ENCODE data around the gene GDI1.

GRCh38 chrX:154440623-154441357 lies 3.8 kb downstream of the GDI1 start:
- TF ChIP-seq CTCF (IDR thresholded peaks at IDR 0.05; ENCODE audit: control extremely low read depth in 1 of 3, insufficient read depth in 1 of 3, low read depth in 1 of 3, low read length in 3 of 3) (no peak), EP300 (IDR thresholded peaks at IDR 0.05; ENCODE audit: borderline replicate concordance in 1 of 2, low read depth in 2 of 2, low read length in 2 of 2) (no peak), RFX5 (IDR thresholded peaks at IDR 0.05; ENCODE audit: borderline replicate concordance, low read depth, low read length) (no peak), SP1 (IDR thresholded peaks at IDR 0.05; ENCODE audit: low read depth, low read length) (no peak)

Measured in H1 (cell line).